Liver (tissue), 9 donors: Measurements from ENCODE around the gene CERT1. TPM values are rescaled to one million over a fixed set of nuclear protein-coding genes. Genes with fewer than 3 reads are reported as not detected.

Source experiments
- DNase-seq: peaks from one replicate; pipeline ENCODE4 v3.0.0-alpha.2; 2017; ENCODE audit warnings: low spot score
- H3K27ac ChIP-seq, 2 donors: one replicate each; pipeline ENCODE4 v1.7.0; 2013; ENCODE audit warnings: inconsistent platforms in 2 of 2, low read length in 2 of 2, control low read depth in 1 of 2, low read depth in 1 of 2, mild to moderate bottlenecking in 1 of 2
- H3K27me3 ChIP-seq, 4 donors: one replicate each; pipeline versions ENCODE4 v1.6.1 to v1.7.0; 2013; ENCODE audit warnings: low read length in 3 of 4, inconsistent platforms in 1 of 4, mild to moderate bottlenecking in 1 of 4, moderate library complexity in 1 of 4; ENCODE audit not compliant: control insufficient read depth in 4 of 4, insufficient read depth in 4 of 4
- H3K36me3 ChIP-seq, 4 donors: one replicate each; pipeline versions ENCODE4 v1.6.1 to v1.7.0; 2013; ENCODE audit warnings: low read length in 3 of 4, mild to moderate bottlenecking in 3 of 4, low read depth in 1 of 4, moderate library complexity in 1 of 4; ENCODE audit not compliant: control insufficient read depth in 4 of 4, insufficient read depth in 3 of 4
- H3K4me1 ChIP-seq, 4 donors: one replicate each; pipeline versions ENCODE4 v1.6.1 to v1.7.0; 2013; ENCODE audit warnings: low read length in 3 of 4, mild to moderate bottlenecking in 3 of 4, moderate library complexity in 1 of 4; ENCODE audit not compliant: control insufficient read depth in 4 of 4, insufficient read depth in 4 of 4
- H3K4me3 ChIP-seq, 3 donors: one replicate each; pipeline versions ENCODE4 v1.6.1 to v1.7.0; 2013; ENCODE audit warnings: low read length in 3 of 3, control low read depth in 1 of 3, low read depth in 1 of 3, mild to moderate bottlenecking in 1 of 3
- H3K9ac ChIP-seq, 2 donors: one replicate each; pipeline ENCODE4 v1.7.0; 2013; ENCODE audit warnings: low read length in 2 of 2, mild to moderate bottlenecking in 2 of 2, moderate library complexity in 2 of 2, control low read depth in 1 of 2, low read depth in 1 of 2
- H3K9me3 ChIP-seq, 4 donors: one replicate each; pipeline versions ENCODE4 v1.6.1 to v1.7.0; 2013; ENCODE audit warnings: low read length in 3 of 4; ENCODE audit not compliant: control insufficient read depth in 4 of 4
- EGR1 ChIP-seq, 2 donors: IDR thresholded peaks; 2 replicates each; pipeline ENCODE4 v1.6.1; 2016 to 2018; ENCODE audit warnings: antibody characterized with exemption in 2 of 2, low read depth in 2 of 2
- FOXA1 ChIP-seq: IDR thresholded peaks from 2 replicates; pipeline ENCODE4 v1.6.1; 2016; ENCODE audit warnings: antibody characterized with exemption
- FOXA2 ChIP-seq: IDR thresholded peaks from 2 replicates; pipeline ENCODE4 v1.6.1; 2016; ENCODE audit warnings: antibody characterized with exemption
- GABPA ChIP-seq, 2 donors: IDR thresholded peaks in 1 of 2; conservative IDR thresholded peaks in 1 of 2; 2 replicates each; pipeline ENCODE4 v1.6.1; 2016; ENCODE audit warnings: antibody characterized with exemption in 2 of 2, mild to moderate bottlenecking in 1 of 2, moderate library complexity in 1 of 2
- HNF4A ChIP-seq, 2 donors: conservative IDR thresholded peaks; 2 replicates each; pipeline ENCODE4 v1.6.1; 2016; ENCODE audit warnings: antibody characterized with exemption in 2 of 2, mild to moderate bottlenecking in 2 of 2
- HNF4G ChIP-seq: IDR thresholded peaks from 2 replicates; pipeline ENCODE4 v1.6.1; 2016; ENCODE audit warnings: antibody characterized with exemption
- JUND ChIP-seq, 2 donors: IDR thresholded peaks; 2 replicates each; pipeline ENCODE4 v1.6.1; 2016; ENCODE audit warnings: antibody characterized with exemption in 2 of 2
- MAX ChIP-seq: IDR thresholded peaks from 2 replicates; pipeline ENCODE4 v1.6.1; 2016; ENCODE audit warnings: antibody characterized with exemption
- NR2F2 ChIP-seq: IDR thresholded peaks from 2 replicates; pipeline ENCODE4 v1.6.1; 2016; ENCODE audit warnings: antibody characterized with exemption
- RAD21 ChIP-seq, 2 donors: IDR thresholded peaks; 2 replicates each; pipeline ENCODE4 v1.6.1; 2016; ENCODE audit warnings: antibody characterized with exemption in 2 of 2, mild to moderate bottlenecking in 2 of 2
- REST ChIP-seq: IDR thresholded peaks from 2 replicates; pipeline ENCODE4 v1.6.1; 2016; ENCODE audit warnings: antibody characterized with exemption, mild to moderate bottlenecking
- RXRA ChIP-seq, 2 donors: IDR thresholded peaks; 2 replicates each; pipeline ENCODE4 v1.6.1; 2017 to 2018; ENCODE audit warnings: antibody characterized with exemption in 2 of 2, mild to moderate bottlenecking in 1 of 2
- SP1 ChIP-seq: IDR thresholded peaks from 2 replicates; pipeline ENCODE4 v1.6.1; 2018; ENCODE audit warnings: antibody characterized with exemption, mild to moderate bottlenecking
- TAF1 ChIP-seq: conservative IDR thresholded peaks from 2 replicates; pipeline ENCODE4 v1.6.1; 2016; ENCODE audit warnings: antibody characterized with exemption, mild to moderate bottlenecking
- YY1 ChIP-seq: IDR thresholded peaks from 2 replicates; pipeline ENCODE4 v1.6.1; 2016; ENCODE audit warnings: antibody characterized with exemption, mild to moderate bottlenecking
- WGBS: extraction: QIAGEN DNeasy Blood & Tissue Kit; methylation state at CpG from one replicate; pipeline ENCODE4 v1.1.7; 2013; 5-methylcytosine and 5-hydroxymethylcytosine counted together
- polyA plus RNA-seq, 2 donors: library from polyadenylated mRNA; stranded (reverse) in 1 of 2; unstranded in 1 of 2; fragments of 200-250 nt in 1 of 2; fragments of >200 nt in 1 of 2; fragmentation: Nextera tagmentation in 1 of 2; extraction: Ambion mirVana in 1 of 2; gene quantifications; one replicate each; pipeline versions ENCODE4 v1.2.1 to v1.2.3, GENCODE V29; 2013 to 2015
- total RNA-seq, 2 donors: library from RNA; depleted of rRNA; stranded (reverse); fragments of >200 nt; gene quantifications; one replicate each; pipeline ENCODE4 v1.2.3, GENCODE V29; 2014
- TF ChIP-seq, protein P1 (sequence below): fragments of 150-350 bp; IDR thresholded peaks from 2 replicates; pipeline ENCODE4 v1.5.1; 2017; ENCODE audit warnings: improper control_type of control experiment, low read depth, low read length; ENCODE audit not compliant: missing input control
- TF ChIP-seq, protein P2 (sequence below): IDR thresholded peaks from 2 replicates; pipeline ENCODE4 v1.6.1; 2016; ENCODE audit warnings: antibody characterized with exemption
- TF ChIP-seq, protein P3 (sequence below): IDR thresholded peaks from 2 replicates; pipeline ENCODE4 v1.6.1; 2016; ENCODE audit warnings: antibody characterized with exemption
- donor health status: healthy.
- donor health status: healthy.
- donor health status: healthy.
- donor health status: healthy.
- donor health status: healthy.

The CERT1 gene
- total and polyA plus RNA-seq, 4 donors, result 11.4 to 25.1 (median 16.8) TPM

DNA sequence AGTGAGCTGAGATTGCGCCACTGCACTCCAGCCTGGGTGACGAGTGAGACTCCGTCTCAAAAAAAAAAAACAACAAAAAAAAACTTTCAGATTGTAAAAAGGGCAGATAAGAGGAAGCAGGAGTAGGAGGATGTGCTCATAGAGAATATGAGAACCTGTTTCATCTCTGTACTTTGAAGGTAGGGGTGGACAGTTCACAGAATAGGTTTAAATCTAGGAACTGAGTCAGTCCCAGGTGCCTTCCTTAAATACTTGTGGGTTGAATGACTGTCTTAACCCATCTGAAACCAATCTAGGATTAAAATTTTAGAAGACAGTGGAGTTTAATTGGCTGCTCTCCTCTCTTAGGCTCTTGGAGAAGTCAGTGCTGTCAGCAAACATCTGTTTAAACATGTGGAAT is 12.6 kb upstream of the CERT1 start:
- Histone ChIP-seq H3K9ac (no peak overlapping the region), H3K27me3 (no peaks in the 10 kb centered on the region), H3K27ac (no peak overlapping the region), H3K4me3 (no peak overlapping the region), H3K9me3 (no peaks in the 10 kb centered on the region), H3K36me3 (no peaks in the 10 kb centered on the region), H3K4me1 (no peaks in the 10 kb centered on the region)
- no peak for DNase-seq
- TF ChIP-seq, protein P1, sequence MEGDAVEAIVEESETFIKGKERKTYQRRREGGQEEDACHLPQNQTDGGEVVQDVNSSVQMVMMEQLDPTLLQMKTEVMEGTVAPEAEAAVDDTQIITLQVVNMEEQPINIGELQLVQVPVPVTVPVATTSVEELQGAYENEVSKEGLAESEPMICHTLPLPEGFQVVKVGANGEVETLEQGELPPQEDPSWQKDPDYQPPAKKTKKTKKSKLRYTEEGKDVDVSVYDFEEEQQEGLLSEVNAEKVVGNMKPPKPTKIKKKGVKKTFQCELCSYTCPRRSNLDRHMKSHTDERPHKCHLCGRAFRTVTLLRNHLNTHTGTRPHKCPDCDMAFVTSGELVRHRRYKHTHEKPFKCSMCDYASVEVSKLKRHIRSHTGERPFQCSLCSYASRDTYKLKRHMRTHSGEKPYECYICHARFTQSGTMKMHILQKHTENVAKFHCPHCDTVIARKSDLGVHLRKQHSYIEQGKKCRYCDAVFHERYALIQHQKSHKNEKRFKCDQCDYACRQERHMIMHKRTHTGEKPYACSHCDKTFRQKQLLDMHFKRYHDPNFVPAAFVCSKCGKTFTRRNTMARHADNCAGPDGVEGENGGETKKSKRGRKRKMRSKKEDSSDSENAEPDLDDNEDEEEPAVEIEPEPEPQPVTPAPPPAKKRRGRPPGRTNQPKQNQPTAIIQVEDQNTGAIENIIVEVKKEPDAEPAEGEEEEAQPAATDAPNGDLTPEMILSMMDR, result no peak
- TF ChIP-seq TAF1, result no peak
- no peak for TF ChIP-seq JUND (IDR thresholded peaks at IDR 0.05)
- TF ChIP-seq GABPA (IDR thresholded peaks at IDR 0.05 in 1 of 2, conservative IDR thresholded peaks at IDR 0.05 in 1 of 2), result no peak
- TF ChIP-seq HNF4G, result no peak
- no peak for TF ChIP-seq HNF4A (conservative IDR thresholded peaks at IDR 0.05)
- TF ChIP-seq RXRA (IDR thresholded peaks at IDR 0.05), result no peak
- TF ChIP-seq, protein P2, sequence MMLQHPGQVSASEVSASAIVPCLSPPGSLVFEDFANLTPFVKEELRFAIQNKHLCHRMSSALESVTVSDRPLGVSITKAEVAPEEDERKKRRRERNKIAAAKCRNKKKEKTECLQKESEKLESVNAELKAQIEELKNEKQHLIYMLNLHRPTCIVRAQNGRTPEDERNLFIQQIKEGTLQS, result no peak
- no peak for TF ChIP-seq FOXA2
- no peak for TF ChIP-seq YY1
- TF ChIP-seq RAD21 (IDR thresholded peaks at IDR 0.05), result no peak
- TF ChIP-seq SP1, result no peak
- no peak for TF ChIP-seq NR2F2
- TF ChIP-seq, protein P3, sequence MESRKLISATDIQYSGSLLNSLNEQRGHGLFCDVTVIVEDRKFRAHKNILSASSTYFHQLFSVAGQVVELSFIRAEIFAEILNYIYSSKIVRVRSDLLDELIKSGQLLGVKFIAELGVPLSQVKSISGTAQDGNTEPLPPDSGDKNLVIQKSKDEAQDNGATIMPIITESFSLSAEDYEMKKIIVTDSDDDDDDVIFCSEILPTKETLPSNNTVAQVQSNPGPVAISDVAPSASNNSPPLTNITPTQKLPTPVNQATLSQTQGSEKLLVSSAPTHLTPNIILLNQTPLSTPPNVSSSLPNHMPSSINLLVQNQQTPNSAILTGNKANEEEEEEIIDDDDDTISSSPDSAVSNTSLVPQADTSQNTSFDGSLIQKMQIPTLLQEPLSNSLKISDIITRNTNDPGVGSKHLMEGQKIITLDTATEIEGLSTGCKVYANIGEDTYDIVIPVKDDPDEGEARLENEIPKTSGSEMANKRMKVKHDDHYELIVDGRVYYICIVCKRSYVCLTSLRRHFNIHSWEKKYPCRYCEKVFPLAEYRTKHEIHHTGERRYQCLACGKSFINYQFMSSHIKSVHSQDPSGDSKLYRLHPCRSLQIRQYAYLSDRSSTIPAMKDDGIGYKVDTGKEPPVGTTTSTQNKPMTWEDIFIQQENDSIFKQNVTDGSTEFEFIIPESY, result no peak
- no peak for TF ChIP-seq REST
- TF ChIP-seq MAX, result no peak
- no peak for TF ChIP-seq FOXA1
- 80% methylated on average over 3 of the region's 3 CpGs for WGBS

- WGBS, result 98% methylated on average over 1 of the region's 1 CpG
Measured at GRCh38 chr5:75523275-75523674, 11.8 kb upstream of the CERT1 start.

More at GRCh38 chr5:75523275-75523674, 11.8 kb upstream of the CERT1 start:
- no peak overlapping the region for H3K4me3 ChIP-seq
- H3K9ac ChIP-seq, result no peak overlapping the region
- H3K9me3 ChIP-seq, result no peaks in the 10 kb centered on the region
- no peak for DNase-seq
- no peaks in the 10 kb centered on the region for H3K27me3 ChIP-seq
- H3K27ac ChIP-seq, result no peak overlapping the region
- no peaks in the 10 kb centered on the region for H3K36me3 ChIP-seq
- no peaks in the 10 kb centered on the region for H3K4me1 ChIP-seq
- TF ChIP-seq FOXA2 (no peak), YY1 (no peak), RXRA (IDR thresholded peaks at IDR 0.05) (no peak), SP1 (no peak), REST (no peak), HNF4A (conservative IDR thresholded peaks at IDR 0.05) (no peak), RAD21 (IDR thresholded peaks at IDR 0.05) (no peak), HNF4G (no peak), MAX (no peak), EGR1 (IDR thresholded peaks at IDR 0.05; ENCODE audit: low read depth in 2 of 2) (no peak), GABPA (IDR thresholded peaks at IDR 0.05 in 1 of 2, conservative IDR thresholded peaks at IDR 0.05 in 1 of 2) (no peak)
- TF ChIP-seq, protein P1, result no peak
